HUES64 (cell line): ENCODE data around the gene MEF2C.

Experiments used
- H3K27ac ChIP-seq: 2 replicates; pipeline ENCODE4 v1.7.0; 2013; ENCODE audit warnings: low read depth, low read length, inconsistent platforms
- H3K27me3 ChIP-seq: 2 replicates; pipeline ENCODE4 v1.6.1; 2013; ENCODE audit warnings: mild to moderate bottlenecking, low read length; ENCODE audit not compliant: insufficient read depth
- H3K36me3 ChIP-seq: 2 replicates; pipeline ENCODE4 v1.6.1; 2013; ENCODE audit warnings: mild to moderate bottlenecking, low read length; ENCODE audit not compliant: insufficient read depth
- H3K4me1 ChIP-seq: 2 replicates; pipeline ENCODE4 v1.6.1; 2013; ENCODE audit warnings: mild to moderate bottlenecking, low read length, moderate library complexity; ENCODE audit not compliant: insufficient read depth
- H3K4me3 ChIP-seq: 2 replicates; pipeline ENCODE4 v1.5.1; 2013; ENCODE audit warnings: mild to moderate bottlenecking, low read length, moderate library complexity
- H3K9ac ChIP-seq: 2 replicates; pipeline ENCODE4 v1.6.1; 2013; ENCODE audit warnings: mild to moderate bottlenecking, low read depth, low read length
- H3K9me3 ChIP-seq: 2 replicates; pipeline ENCODE4 v1.6.1; 2013; ENCODE audit warnings: low read depth, low read length; ENCODE audit not compliant: insufficient read depth
- WGBS: fragments of 150-250, 120-280 bp; methylation state at CpG from one replicate; pipeline ENCODE4 v1.1.7; 2013; ENCODE audit warnings: missing lambda C conversion rate; 5-methylcytosine and 5-hydroxymethylcytosine counted together

Gene MEF2C

GRCh38 chr5:88745093-88745696 is 137.8 kb downstream of the MEF2C start:
- Histone ChIP-seq H3K9ac (no peak overlapping the region), H3K36me3 (no peaks in the 10 kb centered on the region), H3K27ac (no peak overlapping the region), H3K27me3 (no peaks in the 10 kb centered on the region), H3K4me1 (no peaks in the 10 kb centered on the region), H3K4me3 (no peak overlapping the region), H3K9me3 (no peaks in the 10 kb centered on the region)
- 91% methylated on average over 7 of the region's 7 CpGs for WGBS

GRCh38 chr5:88743231-88743834 is 139.7 kb downstream of the MEF2C start:
- H3K27me3 ChIP-seq: no peaks in the 10 kb centered on the region
- no peaks in the 10 kb centered on the region for H3K9me3 ChIP-seq
- H3K4me1 ChIP-seq: no peaks in the 10 kb centered on the region
- H3K4me3 ChIP-seq: no peak overlapping the region
- H3K9ac ChIP-seq: no peak overlapping the region
- no peak overlapping the region for H3K27ac ChIP-seq
- no peaks in the 10 kb centered on the region for H3K36me3 ChIP-seq
- WGBS: 97% methylated on average over 1 of the region's 2 CpGs

- H3K9me3 ChIP-seq: no peaks in the 10 kb centered on the region
- H3K4me3 ChIP-seq: no peak overlapping the region
- H3K27ac ChIP-seq: no peak overlapping the region
- no peaks in the 10 kb centered on the region for H3K27me3 ChIP-seq
- no peak overlapping the region for H3K9ac ChIP-seq
- H3K36me3 ChIP-seq: no peaks in the 10 kb centered on the region
- no peaks in the 10 kb centered on the region; the same call in 1 of the 2 replicates for H3K4me1 ChIP-seq
- WGBS: 90% methylated on average over 1 of the region's 1 CpG
Observed at GRCh38 chr5:88741964-88742363, 141.0 kb downstream of the MEF2C start.

GRCh38 chr5:88740604-88741185 is 142.3 kb downstream of the MEF2C start:
- Histone ChIP-seq H3K9me3 (no peaks in the 10 kb centered on the region), H3K27me3 (no peaks in the 10 kb centered on the region), H3K27ac (no peak overlapping the region), H3K9ac (no peak overlapping the region), H3K4me3 (no peak overlapping the region), H3K36me3 (no peaks in the 10 kb centered on the region), H3K4me1 (no peaks in the 10 kb centered on the region; the same call in 1 of the 2 replicates)
- WGBS: 99% methylated on average over 4 of the region's 5 CpGs

GRCh38 chr5:88736494-88736893 is 146.5 kb downstream of the MEF2C start:
- Histone ChIP-seq H3K4me3 (no peak overlapping the region), H3K9ac (no peak overlapping the region), H3K27ac (no peak overlapping the region), H3K9me3 (no peaks in the 10 kb centered on the region), H3K4me1 (peaks cover 6% of the 10 kb centered on the region; the same call in 1 of the 2 replicates), H3K36me3 (no peaks in the 10 kb centered on the region), H3K27me3 (no peaks in the 10 kb centered on the region)
- 92% methylated on average over 1 of the region's 2 CpGs for WGBS

- H3K9ac ChIP-seq: no peak overlapping the region
- no peak overlapping the region for H3K27ac ChIP-seq
- H3K4me1 ChIP-seq: peaks cover 6% of the 10 kb centered on the region; the same call in 1 of the 2 replicates
Observed at GRCh38 chr5:88734983-88735382, 148.0 kb downstream of the MEF2C start.

GRCh38 chr5:88734191-88734640 is 148.8 kb downstream of the MEF2C start:
- H3K9me3 ChIP-seq: no peaks in the 10 kb centered on the region
- no peak overlapping the region for H3K27ac ChIP-seq
- H3K4me1 ChIP-seq: peaks cover 6% of the 10 kb centered on the region; the same call in 1 of the 2 replicates
- H3K9ac ChIP-seq: no peak overlapping the region
- H3K27me3 ChIP-seq: no peaks in the 10 kb centered on the region
- no peaks in the 10 kb centered on the region for H3K36me3 ChIP-seq
- 91% methylated on average over 6 of the region's 6 CpGs for WGBS
- H3K4me3 ChIP-seq: no peak overlapping the region

More at GRCh38 chr5:88734983-88735382, 148.0 kb downstream of the MEF2C start:
- no peaks in the 10 kb centered on the region for H3K9me3 ChIP-seq
- no peak overlapping the region for H3K4me3 ChIP-seq
- 93% methylated on average over 6 of the region's 7 CpGs for WGBS
- H3K27me3 ChIP-seq: no peaks in the 10 kb centered on the region
- H3K36me3 ChIP-seq: no peaks in the 10 kb centered on the region

GRCh38 chr5:88732862-88733261 is 150.1 kb downstream of the MEF2C start:
- H3K36me3 ChIP-seq: no peaks in the 10 kb centered on the region
- peaks cover 6% of the 10 kb centered on the region; the same call in 1 of the 2 replicates for H3K4me1 ChIP-seq
- H3K27ac ChIP-seq: no peak overlapping the region
- no peaks in the 10 kb centered on the region for H3K9me3 ChIP-seq
- H3K4me3 ChIP-seq: no peak overlapping the region
- WGBS: 94% methylated on average over 2 of the region's 2 CpGs
- H3K9ac ChIP-seq: no peak overlapping the region
- no peaks in the 10 kb centered on the region for H3K27me3 ChIP-seq

GRCh38 chr5:88732181-88732633 is 150.8 kb downstream of the MEF2C start:
- Histone ChIP-seq H3K9me3 (no peaks in the 10 kb centered on the region), H3K36me3 (no peaks in the 10 kb centered on the region), H3K27me3 (no peaks in the 10 kb centered on the region), H3K4me3 (no peak overlapping the region), H3K9ac (no peak overlapping the region), H3K27ac (no peak overlapping the region; the same call in 1 of the 2 replicates), H3K4me1 (peaks cover 6% of the 10 kb centered on the region; the same call in 1 of the 2 replicates)
- WGBS: 92% methylated on average over 5 of the region's 5 CpGs

- Histone ChIP-seq H3K4me3 (no peak overlapping the region), H3K9ac (no peak overlapping the region), H3K4me1 (peaks cover 6% of the 10 kb centered on the region; the same call in 1 of the 2 replicates), H3K27me3 (no peaks in the 10 kb centered on the region), H3K9me3 (no peaks in the 10 kb centered on the region), H3K27ac (no peak overlapping the region), H3K36me3 (no peaks in the 10 kb centered on the region)
- WGBS: 56% methylated on average over 1 of the region's 1 CpG
Observed at GRCh38 chr5:88729829-88730182, 153.2 kb downstream of the MEF2C start.

GRCh38 chr5:88729084-88729828 is 153.7 kb downstream of the MEF2C start:
- no peak overlapping the region for H3K9ac ChIP-seq
- no peaks in the 10 kb centered on the region for H3K9me3 ChIP-seq
- no peaks in the 10 kb centered on the region for H3K27me3 ChIP-seq
- 68% methylated on average over 4 of the region's 5 CpGs for WGBS
- peaks cover 6% of the 10 kb centered on the region; the same call in 1 of the 2 replicates for H3K4me1 ChIP-seq
- no peak overlapping the region for H3K4me3 ChIP-seq
- H3K27ac ChIP-seq: no peak overlapping the region
- H3K36me3 ChIP-seq: no peaks in the 10 kb centered on the region
